ENCODE measurements around the gene PCDHB12.
"Not testable (repeated sequence)": the region's sequence is repeated elsewhere in the genome, so short reads cannot be mapped to it uniquely, and the experiment has no call there.

PCDHB12 gene

DNA sequence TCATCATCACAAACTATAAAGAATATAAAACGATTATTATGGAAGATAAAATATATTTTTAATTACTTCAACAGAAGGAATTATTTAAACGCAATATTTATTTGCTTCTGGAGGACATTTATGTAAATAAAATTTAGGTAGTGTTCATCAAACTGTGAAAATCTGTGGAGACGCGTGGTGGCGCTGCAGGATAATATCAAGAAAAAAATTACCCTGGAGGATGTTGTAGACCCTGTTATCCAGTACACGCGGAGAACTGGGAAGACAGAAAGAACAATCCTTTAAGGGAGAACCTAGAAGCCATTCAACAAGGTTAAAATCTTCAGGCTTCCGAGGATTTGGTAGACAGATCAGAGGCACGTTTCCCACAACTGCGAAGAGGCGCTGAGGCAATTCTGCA lies at the start of gene PCDHB12:
TSS of gene PCDHB12 (plus strand) at position 242 of the 400 bp plus-strand sequence. CDS start 189 bp downstream, outside the sequence.
- no peak for DNase-seq (ENCODE audit: low read depth in 2 of 2, low spot score in 1 of 2)

DNA sequence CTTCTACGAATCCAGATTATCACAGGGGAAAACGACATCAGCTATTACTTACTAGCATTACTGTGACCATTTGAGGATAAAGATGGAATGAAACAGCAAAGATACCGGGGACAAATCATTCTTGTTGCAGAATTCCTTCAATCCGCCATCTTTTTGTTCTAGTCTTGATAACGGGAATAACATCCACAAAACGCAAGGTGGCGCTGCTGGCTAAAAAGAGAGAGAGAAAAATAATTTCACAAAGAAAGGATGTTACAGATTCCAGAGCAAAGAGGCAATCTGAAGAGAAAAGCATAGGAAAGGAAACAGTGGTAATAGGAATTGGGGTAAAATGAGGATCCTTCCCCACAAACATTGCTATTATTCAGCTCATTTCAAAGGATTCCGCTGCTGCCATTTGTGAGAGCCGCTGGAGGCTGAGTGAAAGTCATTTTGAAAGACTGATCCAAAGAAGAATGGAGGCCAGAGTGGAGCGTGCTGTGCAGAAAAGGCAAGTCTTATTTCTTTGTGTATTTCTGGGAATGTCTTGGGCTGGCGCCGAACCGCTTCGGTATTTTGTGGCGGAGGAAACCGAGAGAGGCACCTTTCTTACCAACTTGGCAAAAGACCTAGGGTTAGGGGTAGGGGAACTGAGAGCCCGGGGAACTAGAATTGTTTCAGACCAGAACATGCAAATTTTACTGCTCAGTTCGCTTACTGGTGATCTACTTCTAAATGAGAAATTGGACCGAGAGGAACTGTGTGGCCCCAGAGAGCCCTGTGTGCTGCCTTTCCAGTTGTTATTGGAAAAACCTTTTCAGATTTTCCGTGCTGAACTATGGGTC lies 35.9 kb upstream of the PCDHB12 start, which contains the start of gene PCDHB7:
TSS of gene PCDHB7 (plus strand) at position 264 of the 824 bp plus-strand sequence. CDS start at position 456, 192 bp downstream.
- no peak for DNase-seq (ENCODE audit: low read depth in 2 of 2, low spot score in 1 of 2)

DNA sequence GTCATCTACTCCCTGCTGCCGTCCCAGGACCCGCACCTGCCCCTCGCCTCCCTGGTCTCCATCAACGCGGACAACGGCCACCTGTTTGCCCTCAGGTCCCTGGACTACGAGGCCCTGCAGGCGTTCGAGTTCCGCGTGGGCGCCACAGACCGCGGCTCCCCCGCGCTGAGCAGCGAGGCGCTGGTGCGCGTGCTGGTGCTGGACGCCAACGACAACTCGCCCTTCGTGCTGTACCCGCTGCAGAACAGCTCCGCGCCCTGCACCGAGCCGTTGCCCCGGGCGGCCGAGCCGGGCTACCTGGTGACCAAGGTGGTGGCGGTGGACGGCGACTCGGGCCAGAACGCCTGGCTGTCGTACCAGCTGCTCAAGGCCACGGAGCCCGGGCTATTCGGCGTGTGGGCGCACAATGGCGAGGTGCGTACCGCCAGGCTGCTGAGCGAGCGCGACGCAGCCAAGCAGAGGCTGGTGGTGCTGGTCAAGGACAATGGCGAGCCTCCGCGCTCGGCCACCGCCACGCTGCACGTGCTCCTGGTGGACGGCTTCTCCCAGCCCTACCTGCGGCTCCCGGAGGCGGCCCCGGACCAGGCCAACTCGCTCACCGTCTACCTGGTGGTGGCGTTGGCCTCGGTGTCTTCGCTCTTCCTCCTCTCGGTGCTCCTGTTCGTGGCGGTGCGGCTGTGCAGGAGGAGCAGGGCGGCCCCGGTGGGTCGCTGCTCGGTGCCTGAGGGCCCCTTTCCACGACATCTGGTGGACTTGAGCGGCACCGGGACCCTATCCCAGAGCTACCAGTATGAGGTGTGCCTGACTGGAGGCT lies 34.0 kb upstream of the PCDHB12 start:
- DNase-seq (ENCODE audit: low read depth in 2 of 2, low spot score in 1 of 2): not testable (repeated sequence)

DNA sequence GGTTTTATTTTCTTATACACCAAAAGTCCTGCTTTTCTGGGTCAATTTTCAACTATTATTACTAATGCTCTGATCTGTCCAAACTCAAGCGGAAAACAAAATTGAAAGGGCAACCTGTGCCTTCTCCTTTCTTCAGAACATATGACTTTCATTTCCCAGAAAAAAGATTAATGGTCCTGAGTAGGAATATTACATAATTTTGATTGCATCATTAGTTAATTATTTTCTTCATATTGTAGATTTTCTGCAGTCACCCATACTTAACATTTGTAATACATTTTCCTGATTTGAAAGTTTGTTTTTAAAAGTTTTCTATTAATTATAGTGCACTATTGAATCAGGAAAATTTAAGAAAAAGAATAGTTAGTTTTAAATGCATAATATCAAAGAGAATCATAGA lies 32.6 kb upstream of the PCDHB12 start:
- no peak for DNase-seq (ENCODE audit: low read depth in 2 of 2, low spot score in 1 of 2)

DNA sequence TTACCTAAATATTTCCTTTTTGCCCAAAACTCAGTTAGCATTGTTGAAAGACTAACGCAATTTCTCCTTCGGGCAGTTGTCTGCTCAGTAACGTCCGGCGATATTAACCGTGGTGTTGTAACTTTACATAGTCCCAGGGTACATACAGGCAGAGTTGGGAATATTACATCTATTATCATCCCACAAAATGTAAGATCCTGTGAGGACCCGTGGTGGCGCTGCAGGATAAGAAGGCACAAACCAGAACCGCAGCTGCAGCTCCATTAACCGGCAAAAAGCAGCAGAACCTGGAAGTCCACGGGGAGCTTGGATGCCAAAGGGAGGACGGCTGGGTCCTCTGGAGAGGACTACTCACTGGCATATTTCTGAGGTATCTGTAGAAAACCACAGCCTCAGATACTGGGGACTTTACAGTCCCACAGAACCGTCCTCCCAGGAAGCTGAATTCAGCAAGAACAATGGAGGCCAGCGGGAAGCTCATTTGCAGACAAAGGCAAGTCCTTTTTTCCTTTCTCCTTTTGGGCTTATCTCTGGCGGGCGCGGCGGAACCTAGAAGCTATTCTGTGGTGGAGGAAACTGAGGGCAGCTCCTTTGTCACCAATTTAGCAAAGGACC lies 30.8 kb upstream of the PCDHB12 start, which contains the start of gene PCDHB8:
TSS of gene PCDHB8 (plus strand) at position 214 of the 615 bp plus-strand sequence. CDS start at position 459, 245 bp downstream.
- DNase-seq (ENCODE audit: low read depth in 2 of 2, low spot score in 1 of 2): not testable (repeated sequence)

DNA sequence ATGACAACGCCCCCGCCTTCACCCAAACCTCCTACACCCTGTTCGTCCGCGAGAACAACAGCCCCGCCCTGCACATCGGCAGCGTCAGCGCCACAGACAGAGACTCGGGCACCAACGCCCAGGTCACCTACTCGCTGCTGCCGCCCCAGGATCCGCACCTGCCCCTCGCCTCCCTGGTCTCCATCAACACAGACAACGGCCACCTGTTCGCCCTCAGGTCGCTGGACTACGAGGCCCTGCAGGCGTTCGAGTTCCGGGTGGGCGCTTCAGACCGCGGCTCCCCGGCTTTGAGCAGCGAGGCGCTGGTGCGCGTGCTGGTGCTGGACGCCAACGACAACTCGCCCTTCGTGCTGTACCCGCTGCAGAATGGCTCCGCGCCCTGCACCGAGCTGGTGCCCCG lies 29.1 kb upstream of the PCDHB12 start:
- not testable (repeated sequence) for DNase-seq (ENCODE audit: low read depth in 2 of 2, low spot score in 1 of 2)

DNA sequence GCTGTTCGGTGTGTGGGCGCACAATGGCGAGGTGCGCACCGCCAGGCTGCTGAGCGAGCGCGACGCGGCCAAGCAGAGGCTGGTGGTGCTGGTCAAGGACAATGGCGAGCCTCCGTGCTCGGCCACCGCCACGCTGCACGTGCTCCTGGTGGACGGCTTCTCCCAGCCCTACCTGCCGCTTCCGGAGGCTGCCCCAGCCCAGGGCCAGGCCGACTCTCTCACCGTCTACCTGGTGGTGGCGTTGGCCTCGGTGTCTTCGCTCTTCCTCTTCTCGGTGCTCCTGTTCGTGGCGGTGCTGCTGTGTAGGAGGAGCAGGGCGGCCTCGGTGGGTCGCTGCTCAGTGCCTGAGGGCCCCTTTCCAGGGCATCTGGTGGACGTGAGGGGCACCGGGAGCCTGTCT lies 28.6 kb upstream of the PCDHB12 start:
- DNase-seq (ENCODE audit: low read depth in 2 of 2, low spot score in 1 of 2): not testable (repeated sequence)

DNA sequence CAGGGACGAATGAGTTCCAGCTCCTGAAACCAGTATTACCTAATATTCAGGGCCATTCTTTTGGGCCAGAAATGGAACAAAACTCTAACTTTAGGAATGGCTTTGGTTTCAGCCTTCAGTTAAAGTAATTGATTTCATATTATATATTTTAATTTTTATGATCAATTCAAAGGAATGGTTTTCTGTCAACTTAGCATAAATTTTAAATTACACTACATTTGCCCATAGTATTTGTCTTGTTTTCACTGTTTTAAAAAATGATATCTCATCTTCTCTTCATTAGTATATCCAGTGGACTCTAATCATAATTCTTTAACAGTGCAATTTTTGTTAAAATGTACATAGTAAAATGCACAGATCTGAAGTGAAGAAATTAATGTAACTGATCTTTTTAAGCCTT lies 28.2 kb upstream of the PCDHB12 start:
- DNase-seq (ENCODE audit: low read depth in 2 of 2, low spot score in 1 of 2): no peak

DNA sequence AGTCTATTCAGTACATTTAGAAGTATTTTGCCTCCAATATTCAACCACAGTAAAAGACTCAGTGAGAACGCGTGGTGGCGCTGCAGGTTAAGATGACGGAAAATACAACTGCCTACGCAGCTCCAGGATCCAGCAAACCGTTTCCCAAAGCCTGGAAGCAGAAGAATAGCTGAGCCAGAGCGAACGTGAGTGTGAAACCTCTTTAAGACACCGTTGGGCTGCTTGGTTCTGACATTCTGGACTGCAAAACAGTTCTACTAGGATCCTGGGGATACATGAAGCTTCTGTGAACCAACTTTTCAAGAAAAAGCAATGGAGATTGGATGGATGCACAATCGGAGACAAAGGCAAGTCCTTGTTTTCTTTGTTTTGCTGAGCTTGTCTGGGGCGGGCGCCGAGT lies 26.3 kb upstream of the PCDHB12 start, which contains the start of gene PCDHB16:
TSS of gene PCDHB16 (plus strand) at position 140 of the 400 bp plus-strand sequence. CDS start at position 313, 173 bp downstream.
- DNase-seq (ENCODE audit: low read depth in 2 of 2, low spot score in 1 of 2): no peak

DNA sequence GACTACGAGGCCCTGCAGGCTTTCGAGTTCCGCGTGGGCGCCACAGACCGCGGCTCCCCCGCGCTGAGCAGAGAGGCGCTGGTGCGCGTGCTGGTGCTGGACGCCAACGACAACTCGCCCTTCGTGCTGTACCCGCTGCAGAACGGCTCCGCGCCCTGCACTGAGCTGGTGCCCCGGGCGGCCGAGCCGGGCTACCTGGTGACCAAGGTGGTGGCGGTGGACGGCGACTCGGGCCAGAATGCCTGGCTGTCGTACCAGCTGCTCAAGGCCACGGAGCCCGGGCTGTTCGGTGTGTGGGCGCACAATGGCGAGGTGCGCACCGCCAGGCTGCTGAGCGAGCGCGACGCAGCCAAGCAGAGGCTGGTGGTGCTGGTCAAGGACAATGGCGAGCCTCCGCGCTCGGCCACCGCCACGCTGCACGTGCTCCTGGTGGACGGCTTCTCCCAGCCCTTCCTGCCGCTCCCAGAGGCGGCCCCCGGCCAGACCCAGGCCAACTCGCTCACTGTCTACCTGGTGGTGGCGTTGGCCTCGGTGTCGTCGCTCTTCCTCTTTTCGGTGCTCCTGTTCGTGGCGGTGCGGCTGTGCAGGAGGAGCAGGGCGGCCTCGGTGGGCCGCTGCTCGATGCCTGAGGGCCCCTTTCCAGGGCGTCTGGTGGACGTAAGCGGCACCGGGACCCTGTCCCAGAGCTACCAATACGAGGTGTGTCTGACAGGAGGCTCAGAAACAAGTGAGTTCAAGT lies 24.2 kb upstream of the PCDHB12 start:
- not testable (repeated sequence) for DNase-seq (ENCODE audit: low read depth in 2 of 2, low spot score in 1 of 2)

DNA sequence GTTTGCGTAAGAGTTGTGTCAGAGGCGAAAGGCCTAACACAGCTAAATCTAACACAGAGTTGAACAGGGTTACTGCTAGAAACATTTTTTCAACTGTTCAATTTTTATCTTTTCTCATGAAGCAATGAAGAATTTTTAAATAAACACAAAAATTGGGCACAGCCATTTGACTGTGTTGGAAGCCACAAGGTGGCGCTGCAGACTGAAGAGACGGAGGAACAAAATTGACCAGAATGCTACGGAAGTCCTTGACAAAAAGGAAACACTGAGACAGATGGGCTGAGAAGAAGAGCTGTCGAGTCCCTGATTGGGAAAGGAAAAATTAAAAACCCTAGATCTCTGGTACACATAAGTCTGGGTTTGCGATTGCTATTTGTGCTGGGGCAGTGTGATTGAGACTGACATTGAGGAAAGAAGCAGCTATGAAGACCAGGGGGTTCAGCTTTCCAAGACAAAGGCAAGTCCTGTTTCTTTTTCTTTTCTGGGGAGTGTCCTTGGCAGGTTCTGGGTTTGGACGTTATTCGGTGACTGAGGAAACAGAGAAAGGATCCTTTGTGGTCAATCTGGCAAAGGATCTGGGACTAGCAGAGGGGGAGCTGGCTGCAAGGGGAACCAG lies 21.5 kb upstream of the PCDHB12 start, which contains the start of gene PCDHB9:
TSS of gene PCDHB9 (plus strand) at position 265 of the 616 bp plus-strand sequence. CDS start at position 423, 158 bp downstream.
- no peak for DNase-seq (ENCODE audit: low read depth in 2 of 2, low spot score in 1 of 2)

DNA sequence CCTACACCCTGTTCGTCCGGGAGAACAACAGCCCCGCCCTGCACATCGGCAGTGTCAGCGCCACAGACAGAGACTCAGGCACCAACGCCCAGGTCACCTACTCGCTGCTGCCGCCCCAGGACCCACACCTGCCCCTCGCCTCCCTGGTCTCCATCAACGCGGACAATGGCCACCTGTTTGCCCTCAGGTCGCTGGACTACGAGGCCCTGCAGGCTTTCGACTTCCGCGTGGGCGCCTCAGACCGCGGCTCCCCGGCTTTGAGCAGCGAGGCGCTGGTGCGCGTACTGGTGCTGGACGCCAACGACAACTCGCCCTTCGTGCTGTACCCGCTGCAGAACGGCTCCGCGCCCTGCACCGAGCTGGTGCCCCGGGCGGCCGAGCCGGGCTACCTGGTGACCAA lies 19.8 kb upstream of the PCDHB12 start:
- not testable (repeated sequence) for DNase-seq (ENCODE audit: low read depth in 2 of 2, low spot score in 1 of 2)

DNA sequence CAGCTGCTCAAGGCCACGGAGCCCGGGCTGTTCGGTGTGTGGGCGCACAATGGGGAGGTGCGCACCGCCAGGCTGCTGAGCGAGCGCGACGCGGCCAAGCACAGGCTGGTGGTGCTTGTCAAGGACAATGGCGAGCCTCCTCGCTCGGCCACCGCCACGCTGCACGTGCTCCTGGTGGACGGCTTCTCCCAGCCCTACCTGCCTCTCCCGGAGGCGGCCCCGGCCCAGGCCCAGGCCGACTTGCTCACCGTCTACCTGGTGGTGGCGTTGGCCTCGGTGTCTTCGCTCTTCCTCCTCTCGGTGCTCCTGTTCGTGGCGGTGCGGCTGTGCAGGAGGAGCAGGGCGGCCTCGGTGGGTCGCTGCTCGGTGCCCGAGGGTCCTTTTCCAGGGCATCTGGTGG lies 19.4 kb upstream of the PCDHB12 start:
- not testable (repeated sequence) for DNase-seq (ENCODE audit: low read depth in 2 of 2, low spot score in 1 of 2)

DNA sequence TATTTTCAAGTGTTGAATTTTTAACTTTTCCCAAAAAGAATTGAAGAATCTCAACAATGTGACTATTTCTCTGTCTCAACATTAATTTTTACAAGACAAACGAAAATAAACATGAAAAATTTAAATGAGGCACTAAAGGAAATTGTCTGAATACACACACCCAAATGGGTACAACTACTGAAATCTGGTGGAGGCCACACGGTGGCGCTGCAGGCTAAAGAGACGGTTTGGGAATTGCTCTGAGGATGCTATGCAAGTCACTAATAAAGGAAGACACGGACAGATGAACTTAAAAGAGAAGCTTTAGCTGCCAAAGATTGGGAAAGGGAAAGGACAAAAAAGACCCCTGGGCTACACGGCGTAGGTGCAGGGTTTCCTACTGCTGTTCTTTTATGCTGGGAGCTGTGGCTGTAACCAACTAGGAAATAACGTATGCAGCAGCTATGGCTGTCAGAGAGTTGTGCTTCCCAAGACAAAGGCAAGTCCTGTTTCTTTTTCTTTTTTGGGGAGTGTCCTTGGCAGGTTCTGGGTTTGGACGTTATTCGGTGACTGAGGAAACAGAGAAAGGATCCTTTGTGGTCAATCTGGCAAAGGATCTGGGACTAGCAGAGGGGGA lies 16.3 kb upstream of the PCDHB12 start, which contains the start of gene PCDHB10:
TSS of gene PCDHB10 (plus strand) at position 244 of the 616 bp plus-strand sequence. CDS start at position 444, 200 bp downstream.
- DNase-seq (ENCODE audit: low read depth in 2 of 2, low spot score in 1 of 2): no peak

DNA sequence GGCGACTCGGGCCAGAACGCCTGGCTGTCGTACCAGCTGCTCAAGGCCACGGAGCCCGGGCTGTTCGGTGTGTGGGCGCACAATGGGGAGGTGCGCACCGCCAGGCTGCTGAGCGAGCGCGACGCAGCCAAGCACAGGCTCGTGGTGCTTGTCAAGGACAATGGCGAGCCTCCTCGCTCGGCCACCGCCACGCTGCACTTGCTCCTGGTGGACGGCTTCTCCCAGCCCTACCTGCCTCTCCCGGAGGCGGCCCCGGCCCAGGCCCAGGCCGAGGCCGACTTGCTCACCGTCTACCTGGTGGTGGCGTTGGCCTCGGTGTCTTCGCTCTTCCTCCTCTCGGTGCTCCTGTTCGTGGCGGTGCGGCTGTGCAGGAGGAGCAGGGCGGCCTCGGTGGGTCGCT lies 14.2 kb upstream of the PCDHB12 start:
- not testable (repeated sequence) for DNase-seq (ENCODE audit: low read depth in 2 of 2, low spot score in 1 of 2)

DNA sequence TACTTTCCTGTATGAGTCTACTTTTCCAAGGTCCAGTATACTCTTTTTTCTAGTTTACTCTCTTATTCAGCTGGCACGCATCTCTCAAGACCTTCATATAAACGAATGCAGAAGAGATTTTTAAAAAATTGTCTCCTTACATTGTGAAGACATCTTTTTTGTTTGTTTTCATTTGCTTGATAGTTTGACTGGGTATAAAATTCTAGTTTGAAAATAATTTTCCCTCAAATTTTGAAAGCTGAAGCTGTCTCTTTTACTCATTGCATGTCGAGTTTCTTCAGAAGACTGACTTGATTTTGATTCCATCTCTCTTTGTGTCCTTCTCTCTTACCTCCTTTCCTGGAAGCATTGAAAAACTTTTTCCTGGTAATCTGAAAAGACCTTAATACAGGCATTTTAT lies 12.2 kb upstream of the PCDHB12 start:
- no peak for DNase-seq (ENCODE audit: low read depth in 2 of 2, low spot score in 1 of 2)

DNA sequence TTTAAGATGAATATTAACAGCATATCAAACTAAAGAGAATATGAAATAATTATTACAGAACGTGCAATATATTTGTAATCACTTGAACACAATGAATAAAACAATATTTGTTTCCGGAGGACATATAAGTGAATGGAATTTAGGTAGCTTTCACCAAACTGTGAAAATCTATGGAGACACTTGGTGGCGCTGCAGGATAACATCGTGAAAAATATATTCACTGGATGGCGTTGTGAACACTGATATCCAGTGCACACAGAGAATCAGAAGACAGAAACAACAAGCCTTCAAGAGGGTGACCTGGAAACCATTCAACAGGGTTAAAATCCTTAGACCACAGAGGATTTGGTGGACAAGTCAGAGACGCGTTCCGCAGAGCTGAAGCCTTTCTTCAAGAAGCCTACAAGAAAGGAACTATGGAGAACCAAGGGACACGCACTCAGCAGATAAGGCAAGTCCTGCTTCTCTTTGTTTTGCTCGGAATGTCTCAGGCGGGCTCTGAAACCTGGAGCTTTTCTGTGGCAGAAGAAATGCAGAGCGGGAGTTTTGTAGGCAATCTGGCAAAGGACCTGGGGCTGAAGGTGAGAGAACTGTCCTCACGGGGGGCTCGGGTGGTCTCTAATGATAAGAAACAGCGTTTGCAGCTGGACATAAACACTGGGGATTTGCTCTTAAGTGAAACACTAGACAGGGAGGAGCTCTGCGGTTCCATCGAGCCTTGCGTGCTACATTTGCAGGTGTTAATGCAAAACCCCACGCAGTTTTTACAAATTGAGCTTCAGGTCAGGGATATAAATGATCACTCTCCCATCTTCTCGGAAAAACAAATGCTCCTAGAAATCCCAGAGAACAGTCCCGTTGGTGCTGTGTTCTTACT lies 8.9 kb upstream of the PCDHB12 start, which contains the start of gene PCDHB11:
TSS of gene PCDHB11 (plus strand) at position 269 of the 877 bp plus-strand sequence. CDS start at position 417, 148 bp downstream.
- no peak for DNase-seq (ENCODE audit: low read depth in 2 of 2, low spot score in 1 of 2)

DNA sequence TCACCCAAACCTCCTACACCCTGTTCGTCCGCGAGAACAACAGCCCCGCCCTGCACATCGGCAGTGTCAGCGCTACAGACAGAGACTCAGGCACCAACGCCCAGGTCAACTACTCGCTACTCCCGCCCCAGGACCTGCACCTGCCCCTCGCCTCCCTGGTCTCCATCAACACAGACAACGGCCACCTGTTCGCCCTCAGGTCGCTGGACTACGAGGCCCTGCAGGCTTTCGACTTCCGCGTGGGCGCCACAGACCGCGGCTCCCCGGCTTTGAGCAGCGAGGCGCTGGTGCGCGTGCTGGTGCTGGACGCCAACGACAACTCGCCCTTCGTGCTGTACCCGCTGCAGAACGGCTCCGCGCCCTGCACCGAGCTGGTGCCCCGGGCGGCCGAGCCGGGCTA lies 7.4 kb upstream of the PCDHB12 start:
- not testable (repeated sequence) for DNase-seq (ENCODE audit: low read depth in 2 of 2, low spot score in 1 of 2)

Measured in stimulated activated CD8-positive, alpha-beta memory T cell treated with anti-CD3 and anti-CD28 coated beads, Interleukin-4, amount 100 ng/mL, for 1 hour (primary cell).